H1 (cell line): ENCODE results near the gene SLC1A2. TPM values are rescaled to one million over a fixed set of nuclear protein-coding genes. Genes with fewer than 3 reads are reported as not detected.

ENCODE experiments used
- EGR1 ChIP-seq: IDR thresholded peaks from 2 replicates; pipeline ENCODE4 v1.6.1; 2011; ENCODE audit warnings: low read depth, low read length, borderline replicate concordance
- EZH2 ChIP-seq: fragments of 200-600 bp; sonication (generic); IDR thresholded peaks from 2 replicates; pipeline ENCODE4 v1.7.1; 2012; ENCODE audit warnings: low read depth, mild to moderate bottlenecking, moderate library complexity, low read length, inconsistent platforms; ENCODE audit not compliant: severe bottlenecking
- GABPA ChIP-seq: IDR thresholded peaks from 2 replicates; pipeline ENCODE4 v1.6.1; 2011; ENCODE audit warnings: mild to moderate bottlenecking, low read length, moderate library complexity, borderline replicate concordance; ENCODE audit not compliant: insufficient read depth
- NANOG ChIP-seq: IDR thresholded peaks from 2 replicates; pipeline ENCODE4 v1.6.1; 2011; ENCODE audit warnings: low read length, low read depth, mild to moderate bottlenecking, inconsistent platforms; ENCODE audit not compliant: insufficient read depth, poor library complexity, severe bottlenecking
- RBBP5 ChIP-seq: IDR thresholded peaks from 2 replicates; pipeline ENCODE4 v1.7.1; 2012; ENCODE audit warnings: low read depth, mild to moderate bottlenecking, inconsistent platforms, low read length, moderate library complexity, borderline replicate concordance
- RFX5 ChIP-seq: IDR thresholded peaks from 2 replicates; pipeline ENCODE4 v1.6.1; 2011; ENCODE audit warnings: low read depth, low read length, improper control_type of control experiment, borderline replicate concordance
- SIRT6 ChIP-seq: IDR thresholded peaks from one replicate; pipeline ENCODE4 v1.7.1; 2012; ENCODE audit warnings: low read length, inconsistent platforms
- SP1 ChIP-seq: IDR thresholded peaks from 2 replicates; pipeline ENCODE4 v1.6.1; 2011; ENCODE audit warnings: low read depth, low read length
- TAF1 ChIP-seq: IDR thresholded peaks from 2 replicates; pipeline ENCODE4 v1.6.1; 2011; ENCODE audit warnings: mild to moderate bottlenecking, low read depth, low read length
- TBP ChIP-seq: IDR thresholded peaks from 2 replicates; pipeline ENCODE4 v1.6.1; 2011; ENCODE audit warnings: low read depth, low read length, improper control_type of control experiment
- polyA plus RNA-seq, 7 experiments: library from polyadenylated mRNA; depleted of rRNA in 3 of 7; stranded (reverse) in 5 of 7; unstranded in 2 of 7; fragments of >200 nt in 5 of 7; fragments of 200-250 nt in 2 of 7; gene quantifications; 1 replicate in 5 of 7; 2 replicates in 1 of 7; 4 replicates in 1 of 7; pipeline versions ENCODE4 v1.2.1 to v1.2.3, GENCODE V29; 2011 to 2013; ENCODE audit warnings: missing spikeins in 2 of 7, mixed read lengths in 2 of 7
- total RNA-seq: library from RNA; stranded (reverse); fragmentation: NEBNext Ultra II Directional; extraction: Animal tissue kit (Norgen Biotek cat#: 25700); gene quantifications from 2 replicates; pipeline ENCODE4 v1.2.1, GENCODE V29; 2021
- TF ChIP-seq, protein P1 (sequence below): fragments of 300-600 bp; sonication (generic); IDR thresholded peaks from 2 replicates; pipeline ENCODE4 v1.7.1; 2012; ENCODE audit warnings: low read length, moderate library complexity, mild to moderate bottlenecking, inconsistent platforms; ENCODE audit not compliant: insufficient replicate concordance
- TF ChIP-seq, protein P2 (sequence below): IDR thresholded peaks from 2 replicates; pipeline ENCODE4 v1.6.1; 2012; ENCODE audit warnings: inconsistent platforms

SLC1A2 gene
- total and polyA plus RNA-seq, 2 of the 8 experiments (the other 6 are each of a cell fraction or from before 2014, with no cell fraction given): 0.57 to 1.2 TPM

DNA sequence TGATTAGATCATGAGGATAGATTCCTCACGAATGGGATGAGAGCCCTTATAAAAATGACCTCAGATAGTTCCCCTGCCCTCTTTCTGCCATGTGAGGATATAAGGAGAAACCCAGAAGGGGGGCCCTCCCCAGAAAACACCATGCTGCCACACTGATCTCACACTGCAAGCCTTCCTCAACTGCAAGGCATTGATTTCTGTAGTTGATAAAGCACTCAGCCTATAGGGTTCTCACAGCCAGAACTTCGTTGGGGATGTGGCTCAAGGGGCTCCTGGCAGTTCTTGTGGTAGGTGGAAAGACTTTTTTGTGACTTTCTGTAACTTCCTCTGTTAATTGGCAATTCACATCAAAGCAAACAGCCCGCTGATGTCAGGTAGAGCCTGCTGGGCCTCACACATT lies 171.5 kb downstream of the SLC1A2 start (continued):
- TF ChIP-seq, protein P1, sequence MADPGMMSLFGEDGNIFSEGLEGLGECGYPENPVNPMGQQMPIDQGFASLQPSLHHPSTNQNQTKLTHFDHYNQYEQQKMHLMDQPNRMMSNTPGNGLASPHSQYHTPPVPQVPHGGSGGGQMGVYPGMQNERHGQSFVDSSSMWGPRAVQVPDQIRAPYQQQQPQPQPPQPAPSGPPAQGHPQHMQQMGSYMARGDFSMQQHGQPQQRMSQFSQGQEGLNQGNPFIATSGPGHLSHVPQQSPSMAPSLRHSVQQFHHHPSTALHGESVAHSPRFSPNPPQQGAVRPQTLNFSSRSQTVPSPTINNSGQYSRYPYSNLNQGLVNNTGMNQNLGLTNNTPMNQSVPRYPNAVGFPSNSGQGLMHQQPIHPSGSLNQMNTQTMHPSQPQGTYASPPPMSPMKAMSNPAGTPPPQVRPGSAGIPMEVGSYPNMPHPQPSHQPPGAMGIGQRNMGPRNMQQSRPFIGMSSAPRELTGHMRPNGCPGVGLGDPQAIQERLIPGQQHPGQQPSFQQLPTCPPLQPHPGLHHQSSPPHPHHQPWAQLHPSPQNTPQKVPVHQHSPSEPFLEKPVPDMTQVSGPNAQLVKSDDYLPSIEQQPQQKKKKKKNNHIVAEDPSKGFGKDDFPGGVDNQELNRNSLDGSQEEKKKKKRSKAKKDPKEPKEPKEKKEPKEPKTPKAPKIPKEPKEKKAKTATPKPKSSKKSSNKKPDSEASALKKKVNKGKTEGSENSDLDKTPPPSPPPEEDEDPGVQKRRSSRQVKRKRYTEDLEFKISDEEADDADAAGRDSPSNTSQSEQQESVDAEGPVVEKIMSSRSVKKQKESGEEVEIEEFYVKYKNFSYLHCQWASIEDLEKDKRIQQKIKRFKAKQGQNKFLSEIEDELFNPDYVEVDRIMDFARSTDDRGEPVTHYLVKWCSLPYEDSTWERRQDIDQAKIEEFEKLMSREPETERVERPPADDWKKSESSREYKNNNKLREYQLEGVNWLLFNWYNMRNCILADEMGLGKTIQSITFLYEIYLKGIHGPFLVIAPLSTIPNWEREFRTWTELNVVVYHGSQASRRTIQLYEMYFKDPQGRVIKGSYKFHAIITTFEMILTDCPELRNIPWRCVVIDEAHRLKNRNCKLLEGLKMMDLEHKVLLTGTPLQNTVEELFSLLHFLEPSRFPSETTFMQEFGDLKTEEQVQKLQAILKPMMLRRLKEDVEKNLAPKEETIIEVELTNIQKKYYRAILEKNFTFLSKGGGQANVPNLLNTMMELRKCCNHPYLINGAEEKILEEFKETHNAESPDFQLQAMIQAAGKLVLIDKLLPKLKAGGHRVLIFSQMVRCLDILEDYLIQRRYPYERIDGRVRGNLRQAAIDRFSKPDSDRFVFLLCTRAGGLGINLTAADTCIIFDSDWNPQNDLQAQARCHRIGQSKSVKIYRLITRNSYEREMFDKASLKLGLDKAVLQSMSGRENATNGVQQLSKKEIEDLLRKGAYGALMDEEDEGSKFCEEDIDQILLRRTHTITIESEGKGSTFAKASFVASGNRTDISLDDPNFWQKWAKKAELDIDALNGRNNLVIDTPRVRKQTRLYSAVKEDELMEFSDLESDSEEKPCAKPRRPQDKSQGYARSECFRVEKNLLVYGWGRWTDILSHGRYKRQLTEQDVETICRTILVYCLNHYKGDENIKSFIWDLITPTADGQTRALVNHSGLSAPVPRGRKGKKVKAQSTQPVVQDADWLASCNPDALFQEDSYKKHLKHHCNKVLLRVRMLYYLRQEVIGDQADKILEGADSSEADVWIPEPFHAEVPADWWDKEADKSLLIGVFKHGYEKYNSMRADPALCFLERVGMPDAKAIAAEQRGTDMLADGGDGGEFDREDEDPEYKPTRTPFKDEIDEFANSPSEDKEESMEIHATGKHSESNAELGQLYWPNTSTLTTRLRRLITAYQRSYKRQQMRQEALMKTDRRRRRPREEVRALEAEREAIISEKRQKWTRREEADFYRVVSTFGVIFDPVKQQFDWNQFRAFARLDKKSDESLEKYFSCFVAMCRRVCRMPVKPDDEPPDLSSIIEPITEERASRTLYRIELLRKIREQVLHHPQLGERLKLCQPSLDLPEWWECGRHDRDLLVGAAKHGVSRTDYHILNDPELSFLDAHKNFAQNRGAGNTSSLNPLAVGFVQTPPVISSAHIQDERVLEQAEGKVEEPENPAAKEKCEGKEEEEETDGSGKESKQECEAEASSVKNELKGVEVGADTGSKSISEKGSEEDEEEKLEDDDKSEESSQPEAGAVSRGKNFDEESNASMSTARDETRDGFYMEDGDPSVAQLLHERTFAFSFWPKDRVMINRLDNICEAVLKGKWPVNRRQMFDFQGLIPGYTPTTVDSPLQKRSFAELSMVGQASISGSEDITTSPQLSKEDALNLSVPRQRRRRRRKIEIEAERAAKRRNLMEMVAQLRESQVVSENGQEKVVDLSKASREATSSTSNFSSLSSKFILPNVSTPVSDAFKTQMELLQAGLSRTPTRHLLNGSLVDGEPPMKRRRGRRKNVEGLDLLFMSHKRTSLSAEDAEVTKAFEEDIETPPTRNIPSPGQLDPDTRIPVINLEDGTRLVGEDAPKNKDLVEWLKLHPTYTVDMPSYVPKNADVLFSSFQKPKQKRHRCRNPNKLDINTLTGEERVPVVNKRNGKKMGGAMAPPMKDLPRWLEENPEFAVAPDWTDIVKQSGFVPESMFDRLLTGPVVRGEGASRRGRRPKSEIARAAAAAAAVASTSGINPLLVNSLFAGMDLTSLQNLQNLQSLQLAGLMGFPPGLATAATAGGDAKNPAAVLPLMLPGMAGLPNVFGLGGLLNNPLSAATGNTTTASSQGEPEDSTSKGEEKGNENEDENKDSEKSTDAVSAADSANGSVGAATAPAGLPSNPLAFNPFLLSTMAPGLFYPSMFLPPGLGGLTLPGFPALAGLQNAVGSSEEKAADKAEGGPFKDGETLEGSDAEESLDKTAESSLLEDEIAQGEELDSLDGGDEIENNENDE: no peak
- TF ChIP-seq RBBP5: no peak
- TF ChIP-seq, protein P2, sequence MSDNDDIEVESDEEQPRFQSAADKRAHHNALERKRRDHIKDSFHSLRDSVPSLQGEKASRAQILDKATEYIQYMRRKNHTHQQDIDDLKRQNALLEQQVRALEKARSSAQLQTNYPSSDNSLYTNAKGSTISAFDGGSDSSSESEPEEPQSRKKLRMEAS: no peak
- no peak for TF ChIP-seq SP1
- no peak for TF ChIP-seq TAF1
- no peak for TF ChIP-seq NANOG
- no peak for TF ChIP-seq TBP
- no peak for TF ChIP-seq RFX5
- TF ChIP-seq EZH2: no peak
- no peak for TF ChIP-seq EGR1
- no peak for TF ChIP-seq SIRT6
- TF ChIP-seq GABPA: no peak
